ENCODE data around the gene VTN. TPM values are rescaled to one million over a fixed set of nuclear protein-coding genes. Genes with fewer than 3 reads are reported as not detected.

VTN gene
- total and polyA plus RNA-seq, 2 donors (not counting 1 experiment from before 2014, with no cell fraction given), result 0.17 to 3.5 TPM

DNA sequence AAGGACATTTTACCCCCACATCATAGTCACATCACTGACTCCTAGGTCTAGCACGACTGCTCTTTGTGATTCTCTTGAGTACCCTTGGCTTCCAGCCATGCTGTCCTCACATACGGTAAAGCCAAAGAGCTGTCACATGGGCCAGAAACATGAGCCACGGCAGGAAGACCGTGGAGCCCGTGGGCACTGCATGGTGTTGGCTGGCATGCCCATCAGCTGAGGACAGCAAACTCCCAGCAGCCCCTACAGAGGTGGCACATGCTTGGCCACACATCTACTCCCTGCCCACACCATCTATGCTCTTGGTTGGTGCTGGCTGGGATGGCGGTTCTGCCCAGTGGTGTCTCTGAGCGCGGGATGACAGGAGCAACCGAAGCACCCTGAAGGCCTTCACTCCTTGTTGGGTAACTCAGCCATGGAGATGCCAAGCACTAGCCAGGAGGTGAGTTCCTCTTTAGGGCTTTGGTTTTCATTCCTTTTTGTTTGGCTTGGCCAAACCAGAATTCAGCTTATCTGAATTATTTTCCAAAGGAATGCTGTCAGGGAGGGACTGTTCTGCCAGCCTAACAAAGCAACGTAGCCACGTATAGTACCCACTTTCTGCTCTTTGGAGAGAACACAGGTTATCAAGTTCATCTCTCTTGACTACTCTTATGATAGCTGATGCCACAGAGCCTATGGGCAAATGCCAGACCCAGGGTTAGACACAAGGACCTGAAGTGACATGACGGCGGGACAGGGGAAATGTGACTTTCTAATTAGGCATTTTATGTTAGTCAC is 24.5 kb downstream of the VTN start:
- H3K27ac ChIP-seq (ENCODE audit: insufficient read depth, low read length), result peak overlapping the region; percentile 47
- H3K36me3 ChIP-seq (ENCODE audit: control insufficient read depth, insufficient read depth, low read length), result peaks cover 43% of the 10 kb centered on the region
- no peak overlapping the region for H3K9ac ChIP-seq (ENCODE audit: insufficient read depth, low read length)
- H3K27me3 ChIP-seq (ENCODE audit: control insufficient read depth, insufficient read depth, low read length), result no peaks in the 10 kb centered on the region
- peaks cover 17% of the 10 kb centered on the region for H3K4me1 ChIP-seq (ENCODE audit: control insufficient read depth, extremely low read depth, insufficient read depth, low read length)
- H3K4me2 ChIP-seq (ENCODE audit: extremely low read depth, insufficient read depth, low read length), result no peak overlapping the region
- DNase-seq (ENCODE audit: low read depth in 2 of 2), result peak in 1 of 2 donors; percentile 64
- H3K4me3 ChIP-seq (replicated peaks in 1 of 4; ENCODE audit: control extremely low read depth in 1 of 4, insufficient read depth in 1 of 4, low read depth in 3 of 4, low read length in 4 of 4), result no peak overlapping the region
- no peaks in the 10 kb centered on the region for H3K79me2 ChIP-seq (ENCODE audit: control insufficient read depth, insufficient read depth, low read length)
- no peaks in the 10 kb centered on the region for H3K9me3 ChIP-seq (ENCODE audit: control insufficient read depth, insufficient read depth, low read depth, low read length)
- TF ChIP-seq EZH2 (IDR thresholded peaks at IDR 0.05; ENCODE audit: low read length, missing control alignments), result no peak
- TF ChIP-seq, protein P1, sequence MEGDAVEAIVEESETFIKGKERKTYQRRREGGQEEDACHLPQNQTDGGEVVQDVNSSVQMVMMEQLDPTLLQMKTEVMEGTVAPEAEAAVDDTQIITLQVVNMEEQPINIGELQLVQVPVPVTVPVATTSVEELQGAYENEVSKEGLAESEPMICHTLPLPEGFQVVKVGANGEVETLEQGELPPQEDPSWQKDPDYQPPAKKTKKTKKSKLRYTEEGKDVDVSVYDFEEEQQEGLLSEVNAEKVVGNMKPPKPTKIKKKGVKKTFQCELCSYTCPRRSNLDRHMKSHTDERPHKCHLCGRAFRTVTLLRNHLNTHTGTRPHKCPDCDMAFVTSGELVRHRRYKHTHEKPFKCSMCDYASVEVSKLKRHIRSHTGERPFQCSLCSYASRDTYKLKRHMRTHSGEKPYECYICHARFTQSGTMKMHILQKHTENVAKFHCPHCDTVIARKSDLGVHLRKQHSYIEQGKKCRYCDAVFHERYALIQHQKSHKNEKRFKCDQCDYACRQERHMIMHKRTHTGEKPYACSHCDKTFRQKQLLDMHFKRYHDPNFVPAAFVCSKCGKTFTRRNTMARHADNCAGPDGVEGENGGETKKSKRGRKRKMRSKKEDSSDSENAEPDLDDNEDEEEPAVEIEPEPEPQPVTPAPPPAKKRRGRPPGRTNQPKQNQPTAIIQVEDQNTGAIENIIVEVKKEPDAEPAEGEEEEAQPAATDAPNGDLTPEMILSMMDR (conservative IDR thresholded peaks at IDR 0.05 in 1 of 2, IDR thresholded peaks at IDR 0.05 in 1 of 2; ENCODE audit: low read depth in 1 of 2, low read length in 2 of 2), result no peak
- no peaks in the 10 kb centered on the region for H4K20me1 ChIP-seq (ENCODE audit: control insufficient read depth, extremely low read depth, insufficient read depth, low read length)
- H2AFZ ChIP-seq (ENCODE audit: low read length), result no peak overlapping the region

DNA sequence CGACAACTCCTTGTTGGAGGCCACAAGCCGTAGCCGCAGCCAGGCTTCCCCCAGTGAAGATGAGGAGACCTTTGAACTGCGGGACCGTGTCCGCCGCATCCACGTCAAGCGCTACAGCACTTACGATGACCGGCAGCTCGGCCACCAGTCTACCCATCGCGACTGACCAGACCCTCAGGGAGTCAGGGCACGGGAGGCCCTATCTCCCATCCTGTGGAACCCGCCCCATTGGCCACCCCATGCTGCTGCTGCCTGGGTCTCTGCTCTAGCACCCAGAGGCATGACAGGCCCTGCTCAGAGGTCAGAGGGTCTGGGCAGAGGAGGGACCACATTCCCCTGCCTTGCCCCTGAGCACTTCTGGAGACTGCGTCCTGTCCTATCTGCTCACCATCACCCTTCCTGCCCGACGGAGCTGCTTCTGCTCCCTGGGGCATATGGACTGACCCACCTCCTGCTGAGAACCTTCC is 25.6 kb downstream of the VTN start:
- Histone ChIP-seq H4K20me1 (ENCODE audit: control insufficient read depth, extremely low read depth, insufficient read depth, low read length) (no peaks in the 10 kb centered on the region), H3K4me1 (ENCODE audit: control insufficient read depth, extremely low read depth, insufficient read depth, low read length) (peaks cover 17% of the 10 kb centered on the region), H3K9ac (ENCODE audit: insufficient read depth, low read length) (no peak overlapping the region), H3K36me3 (ENCODE audit: control insufficient read depth, insufficient read depth, low read length) (peaks cover 44% of the 10 kb centered on the region), H2AFZ (ENCODE audit: low read length) (no peak overlapping the region), H3K9me3 (ENCODE audit: control insufficient read depth, insufficient read depth, low read depth, low read length) (no peaks in the 10 kb centered on the region), H3K4me2 (ENCODE audit: extremely low read depth, insufficient read depth, low read length) (no peak overlapping the region), H3K79me2 (ENCODE audit: control insufficient read depth, insufficient read depth, low read length) (peaks cover 3% of the 10 kb centered on the region), H3K4me3 (replicated peaks in 1 of 4; ENCODE audit: control extremely low read depth in 1 of 4, insufficient read depth in 1 of 4, low read depth in 3 of 4, low read length in 4 of 4) (no peak overlapping the region), H3K27me3 (ENCODE audit: control insufficient read depth, insufficient read depth, low read length) (no peaks in the 10 kb centered on the region), H3K27ac (ENCODE audit: insufficient read depth, low read length) (no peak overlapping the region)
- no peak for TF ChIP-seq EZH2 (IDR thresholded peaks at IDR 0.05; ENCODE audit: low read length, missing control alignments)
- TF ChIP-seq, protein P1 (conservative IDR thresholded peaks at IDR 0.05 in 1 of 2, IDR thresholded peaks at IDR 0.05 in 1 of 2; ENCODE audit: low read depth in 1 of 2, low read length in 2 of 2), result no peak
- no peak for DNase-seq (ENCODE audit: low read depth in 2 of 2)

DNA sequence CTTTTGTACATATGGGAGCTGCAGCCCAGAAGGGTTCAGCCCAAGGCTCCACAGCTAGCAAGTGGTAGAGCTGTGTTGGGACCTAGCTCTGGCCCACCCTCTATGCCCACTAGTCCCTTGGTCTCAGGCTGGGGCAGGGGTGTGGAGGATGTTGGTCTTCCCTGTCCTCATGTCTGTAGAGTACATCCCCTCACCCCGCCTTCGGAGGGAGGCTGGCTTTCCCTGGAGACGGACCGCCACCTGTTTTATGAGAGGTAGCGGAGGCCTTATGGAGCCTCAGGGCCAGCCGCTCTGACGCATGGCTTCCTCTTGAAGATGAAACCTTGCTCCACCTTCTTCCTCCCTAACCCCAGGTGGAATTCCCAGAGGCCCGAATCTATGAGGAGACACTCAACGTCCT is 26.1 kb downstream of the VTN start:
- peaks cover 7% of the 10 kb centered on the region for H3K79me2 ChIP-seq (ENCODE audit: control insufficient read depth, insufficient read depth, low read length)
- no peak for TF ChIP-seq EZH2 (IDR thresholded peaks at IDR 0.05; ENCODE audit: low read length, missing control alignments)
- H3K4me2 ChIP-seq (ENCODE audit: extremely low read depth, insufficient read depth, low read length), result no peak overlapping the region
- H3K4me3 ChIP-seq (replicated peaks in 1 of 4; ENCODE audit: control extremely low read depth in 1 of 4, insufficient read depth in 1 of 4, low read depth in 3 of 4, low read length in 4 of 4), result no peak overlapping the region
- peaks cover 46% of the 10 kb centered on the region for H3K36me3 ChIP-seq (ENCODE audit: control insufficient read depth, insufficient read depth, low read length)
- DNase-seq (ENCODE audit: low read depth in 2 of 2), result no peak
- H3K4me1 ChIP-seq (ENCODE audit: control insufficient read depth, extremely low read depth, insufficient read depth, low read length), result peaks cover 17% of the 10 kb centered on the region
- no peaks in the 10 kb centered on the region for H3K27me3 ChIP-seq (ENCODE audit: control insufficient read depth, insufficient read depth, low read length)
- no peaks in the 10 kb centered on the region for H4K20me1 ChIP-seq (ENCODE audit: control insufficient read depth, extremely low read depth, insufficient read depth, low read length)
- H2AFZ ChIP-seq (ENCODE audit: low read length), result no peak overlapping the region
- no peaks in the 10 kb centered on the region for H3K9me3 ChIP-seq (ENCODE audit: control insufficient read depth, insufficient read depth, low read depth, low read length)
- no peak overlapping the region for H3K9ac ChIP-seq (ENCODE audit: insufficient read depth, low read length)
- no peak overlapping the region for H3K27ac ChIP-seq (ENCODE audit: insufficient read depth, low read length)

Measured in fibroblast of lung (primary cell).